T47D (cell line): ENCODE measurements around the gene P4HTM.

Source experiments
- DNase-seq, 2 experiments: peaks; one replicate each; pipeline versions ENCODE4 v3.0.0 to v3.0.0-alpha.2; 2011 to 2012; ENCODE audit warnings: low read depth in 1 of 2, low spot score in 1 of 2
- JUND ChIP-seq: IDR thresholded peaks from 2 replicates; pipeline ENCODE4 v1.6.1; 2012; ENCODE audit warnings: low read depth
- in situ Hi-C: cut with HindIII; loops from 2 replicates; pipeline ENCODE4 v1.10.0; 2016; ENCODE audit warnings: low sequenced_read_pairs, low pct_unique_long_range_greater_than_20kb

The P4HTM gene

DNA sequence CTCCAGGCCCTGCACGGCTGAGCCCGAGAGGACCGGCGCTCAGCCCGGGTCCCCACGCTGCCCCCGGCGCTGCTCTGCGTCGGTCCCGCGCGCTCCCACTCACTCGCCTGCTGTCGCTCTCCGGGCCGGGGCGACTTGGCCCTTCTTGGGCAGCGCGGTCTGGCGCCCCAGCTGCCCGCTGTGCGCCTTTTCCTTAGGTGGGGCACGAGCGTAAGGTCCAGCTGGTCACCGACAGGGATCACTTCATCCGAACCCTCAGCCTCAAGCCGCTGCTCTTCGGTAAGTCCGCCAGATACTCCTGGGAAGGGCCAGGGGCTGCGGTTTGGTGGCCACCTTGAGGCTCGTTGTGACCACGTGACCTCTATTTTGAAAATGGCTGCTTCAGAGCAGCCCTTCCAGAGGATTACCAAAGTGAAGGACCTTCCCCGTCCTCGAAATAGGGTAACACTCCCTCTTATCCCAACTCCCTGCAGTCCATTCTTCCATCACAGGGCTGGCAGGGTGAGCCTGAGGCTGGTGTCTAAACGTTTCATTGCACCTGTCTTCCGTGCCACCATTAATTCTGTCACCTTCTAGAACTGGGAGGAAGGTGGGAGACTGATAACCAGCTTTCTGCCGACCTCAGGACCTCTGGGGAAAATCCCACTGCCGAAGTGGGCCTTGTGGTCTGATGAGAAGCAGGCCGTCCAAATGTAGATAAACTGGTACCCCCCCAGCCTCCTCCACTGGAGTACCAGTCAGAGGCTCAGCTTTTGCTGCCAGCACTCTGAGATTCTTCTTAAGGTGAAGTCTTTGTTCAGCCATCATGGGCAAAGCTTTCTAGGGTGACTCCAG, 812 bp downstream of the P4HTM start:
- TF ChIP-seq JUND = no peak
- DNase-seq = no peak
- in situ Hi-C loops = no loop called here

DNA sequence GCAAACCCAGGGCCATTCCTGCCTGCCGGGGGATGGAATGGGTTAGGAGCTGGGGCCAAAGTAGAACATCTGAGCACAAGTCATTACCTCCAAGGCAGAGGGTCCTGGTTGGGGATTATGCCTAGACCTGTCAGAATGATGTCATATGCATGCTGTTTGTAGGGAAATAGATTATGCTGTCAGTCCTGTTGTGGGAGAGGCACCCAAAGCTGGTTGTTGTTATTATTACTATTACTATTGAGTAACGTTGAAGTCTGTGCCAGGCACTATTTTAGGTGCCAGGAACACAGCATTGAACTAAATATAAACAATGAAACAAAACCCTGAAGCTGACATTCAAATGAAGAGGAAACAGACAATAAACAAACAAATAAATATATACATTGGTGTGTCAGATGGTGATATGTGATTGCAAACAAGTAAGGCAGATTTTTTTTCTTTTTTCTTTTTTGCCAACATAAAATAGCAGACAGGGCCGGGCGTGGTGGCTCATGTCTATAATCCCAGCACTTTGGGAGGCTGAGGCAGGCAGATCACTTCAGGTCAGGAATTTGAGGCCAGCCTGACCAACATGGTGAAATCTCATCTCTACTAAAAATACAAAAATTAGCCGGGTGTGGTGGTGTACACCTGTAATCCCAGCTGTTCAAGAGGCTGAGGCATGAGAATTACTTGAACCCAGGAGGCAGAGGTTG, 2.0 kb downstream of the P4HTM start:
- in situ Hi-C loops = no loop called here
- DNase-seq = no peak
- no peak for TF ChIP-seq JUND

DNA sequence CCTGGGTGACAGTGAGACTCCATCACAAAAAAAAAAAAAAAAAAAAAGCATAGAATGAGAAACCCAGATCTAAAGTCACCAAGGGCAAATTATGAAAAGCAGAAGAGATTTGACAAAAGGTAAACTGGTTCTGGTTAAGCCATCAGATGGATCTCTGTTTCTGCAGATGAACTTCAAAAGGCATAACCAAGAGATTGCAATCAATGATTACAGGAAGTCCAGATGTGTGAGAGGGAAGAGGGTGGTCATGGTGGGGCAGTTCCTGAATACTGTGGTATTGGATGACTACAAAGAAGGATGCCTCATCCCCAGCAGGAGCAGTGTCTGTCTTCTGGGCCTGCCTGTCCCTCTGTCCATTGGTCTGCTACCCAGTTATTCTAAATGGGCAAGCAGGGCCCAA, 3.8 kb downstream of the P4HTM start:
- in situ Hi-C loops = no loop called here
- DNase-seq = no peak
- TF ChIP-seq JUND = no peak

DNA sequence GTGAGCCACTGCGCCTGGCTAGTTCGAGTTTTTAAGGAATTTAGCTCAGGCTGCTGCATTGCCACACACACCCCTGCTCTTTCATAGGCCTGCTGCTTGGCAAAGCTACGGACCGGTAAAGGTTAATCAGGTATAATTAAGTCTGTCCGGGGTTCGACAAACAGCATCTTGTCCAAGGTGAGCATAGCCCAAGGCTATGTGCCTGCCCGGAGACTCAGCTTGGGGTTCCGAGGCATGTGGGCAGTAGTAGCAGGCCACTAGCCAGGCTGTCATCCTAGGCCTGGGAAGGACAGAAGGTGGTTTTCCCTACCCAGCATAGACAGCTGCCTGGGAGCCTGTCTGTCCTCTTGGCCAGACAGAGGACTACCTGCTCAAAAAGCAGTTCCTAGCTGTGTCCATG, 6.6 kb downstream of the P4HTM start:
- in situ Hi-C loops = no loop called here
- DNase-seq = no peak
- no peak for TF ChIP-seq JUND

DNA sequence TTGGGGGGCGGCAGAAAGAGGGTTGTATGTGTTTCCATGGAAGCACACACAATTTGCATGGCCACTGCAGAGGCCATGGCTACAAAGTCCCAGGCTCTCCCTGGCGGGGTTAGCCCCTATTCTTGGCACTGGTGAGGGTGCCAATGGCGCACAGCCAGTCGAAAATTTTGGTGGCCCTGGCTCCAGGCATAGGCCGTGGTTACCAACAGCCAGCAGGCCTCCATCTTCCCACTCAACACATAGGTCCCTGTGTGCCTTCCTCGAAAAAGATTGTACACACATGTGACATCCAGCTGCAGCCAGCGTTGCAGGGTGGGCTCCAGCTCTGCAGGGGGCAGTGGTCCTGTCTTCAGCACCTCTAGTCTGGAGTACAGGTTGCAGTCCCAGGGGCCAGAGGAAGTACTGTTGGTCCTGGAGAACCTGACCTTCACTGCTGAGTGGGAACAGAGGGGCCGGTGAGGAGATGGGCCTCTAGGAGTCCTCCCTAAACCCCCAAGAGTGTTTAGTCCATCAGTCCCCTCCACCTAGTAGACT, 7.1 kb downstream of the P4HTM start:
- no peak for DNase-seq
- in situ Hi-C loops = no loop called here
- no peak for TF ChIP-seq JUND

GRCh38 chr3:48997714-48998637, 7.9 kb downstream of the P4HTM start:
- DNase-seq = no peak
- no peak for TF ChIP-seq JUND

GRCh38 chr3:48999085-48999858, 9.2 kb downstream of the P4HTM start:
- in situ Hi-C loops = no loop called here
- no peak for DNase-seq

More at GRCh38 chr3:48997714-48998637, 7.9 kb downstream of the P4HTM start:
- in situ Hi-C loops = no loop called here

GRCh38 chr3:49001155-49001554, 11.1 kb downstream of the P4HTM start:
- DNase-seq = no peak
- no peak for TF ChIP-seq JUND
- in situ Hi-C loops = no loop called here

More at GRCh38 chr3:48999085-48999858, 9.2 kb downstream of the P4HTM start:
- no peak for TF ChIP-seq JUND

DNA sequence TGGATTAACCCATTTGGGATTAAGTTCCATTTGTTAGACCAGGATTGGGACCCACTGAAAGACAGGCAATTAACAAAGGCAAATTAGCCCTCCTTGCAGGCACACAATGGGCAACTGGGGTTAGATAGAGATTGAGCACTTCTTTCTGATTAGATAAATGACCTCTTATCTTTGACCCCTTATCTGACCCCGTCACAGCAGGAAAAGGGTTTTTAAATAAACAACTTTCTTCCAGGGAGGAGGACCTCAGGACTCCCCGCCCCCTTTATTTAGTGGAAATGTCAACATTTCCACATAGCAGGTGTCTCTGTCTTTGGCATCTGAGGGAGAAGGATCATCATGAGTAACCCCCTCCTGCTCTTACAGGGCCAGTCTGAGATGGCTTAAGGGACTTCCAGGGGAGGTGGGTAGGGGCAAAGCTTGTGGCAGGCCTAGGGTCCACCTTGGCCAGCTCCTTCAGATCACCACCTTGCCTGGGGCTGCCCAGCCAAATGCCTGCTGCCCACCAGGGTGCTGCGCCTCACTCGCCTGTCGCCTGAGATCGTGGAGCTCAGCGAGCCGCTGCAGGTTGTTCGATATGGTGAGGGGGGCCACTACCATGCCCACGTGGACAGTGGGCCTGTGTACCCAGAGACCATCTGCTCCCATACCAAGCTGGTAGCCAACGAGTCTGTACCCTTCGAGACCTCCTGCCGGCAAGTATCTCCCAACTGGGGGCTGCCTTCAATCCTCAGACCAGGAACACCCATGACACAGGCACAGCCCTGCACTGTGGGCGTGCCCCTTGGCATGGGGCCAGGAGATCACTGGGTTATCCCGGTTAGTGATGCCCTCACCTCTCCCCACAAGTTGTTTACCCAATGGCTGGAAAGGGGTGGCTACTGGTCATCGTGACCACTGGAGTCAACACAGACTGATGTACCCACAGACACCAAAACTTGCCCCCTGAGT, 14.6 kb downstream of the P4HTM start:
- in situ Hi-C loops = no loop called here
- no peak for TF ChIP-seq JUND
- no peak for DNase-seq

DNA sequence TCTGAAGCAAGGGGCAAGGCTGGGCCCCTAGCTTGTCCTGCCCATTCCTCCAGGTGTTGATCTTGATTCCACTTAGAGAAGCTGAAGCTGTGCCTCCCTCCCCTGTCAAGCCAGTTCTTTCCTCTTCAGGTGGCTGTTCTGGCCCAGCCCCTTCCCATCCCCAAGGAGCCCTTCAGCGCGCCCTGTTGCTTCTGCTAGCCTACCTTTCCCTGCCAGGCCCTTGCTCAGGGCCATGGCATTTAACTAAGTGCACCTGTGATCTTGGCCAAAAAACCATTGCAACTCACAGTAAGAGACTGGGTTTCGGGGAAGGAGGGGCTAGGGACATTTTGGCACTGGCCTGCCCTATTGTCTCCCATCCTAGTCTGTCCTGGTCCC, 15.3 kb downstream of the P4HTM start:
- no peak for TF ChIP-seq JUND
- no peak for DNase-seq
- in situ Hi-C loops = no loop called here

GRCh38 chr3:49005998-49006397, 16.0 kb downstream of the P4HTM start:
- DNase-seq = no peak
- TF ChIP-seq JUND = no peak
- in situ Hi-C loops = no loop called here
